ENCODE data around the gene SPTBN1. TPM values are rescaled to one million over a fixed set of nuclear protein-coding genes. Genes with fewer than 3 reads are reported as not detected.

SPTBN1 gene
- total RNA-seq, 4 donors from 2014 or later: 65.0 to 217 (median 85.3) TPM

DNA sequence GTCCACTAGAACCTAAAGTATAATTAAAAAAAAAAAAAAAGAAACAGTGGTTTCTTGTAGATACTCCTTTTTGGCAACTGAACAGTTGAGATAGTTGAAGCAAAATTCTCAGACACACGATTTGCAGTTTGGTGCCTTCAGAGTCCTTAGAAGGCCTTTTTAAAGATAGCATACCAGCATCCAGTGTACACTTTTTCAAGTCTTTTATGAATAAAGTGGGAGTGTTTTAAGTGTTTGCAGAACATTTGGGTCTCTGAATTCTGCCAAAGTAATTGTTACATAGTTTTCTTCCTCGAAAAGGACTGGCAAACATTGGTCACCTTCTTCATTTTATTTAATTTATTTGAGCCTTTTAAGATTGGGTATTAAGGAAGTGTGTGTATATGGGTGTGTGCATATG, 62.3 kb downstream of the SPTBN1 start:
- Histone ChIP-seq H3K4me1 (peaks cover 0 to 31% (median 3%) of the 10 kb centered on the region in 3 donors), H3K36me3 (no peaks in the 10 kb centered on the region), H3K27me3 (no peaks in the 10 kb centered on the region), H3K27ac (no peak overlapping the region), H3K9me3 (no peaks in the 10 kb centered on the region), H3K4me3 (no peak overlapping the region)
- no peak for TF ChIP-seq POLR2A (IDR thresholded peaks at IDR 0.05)
- TF ChIP-seq, protein P1, sequence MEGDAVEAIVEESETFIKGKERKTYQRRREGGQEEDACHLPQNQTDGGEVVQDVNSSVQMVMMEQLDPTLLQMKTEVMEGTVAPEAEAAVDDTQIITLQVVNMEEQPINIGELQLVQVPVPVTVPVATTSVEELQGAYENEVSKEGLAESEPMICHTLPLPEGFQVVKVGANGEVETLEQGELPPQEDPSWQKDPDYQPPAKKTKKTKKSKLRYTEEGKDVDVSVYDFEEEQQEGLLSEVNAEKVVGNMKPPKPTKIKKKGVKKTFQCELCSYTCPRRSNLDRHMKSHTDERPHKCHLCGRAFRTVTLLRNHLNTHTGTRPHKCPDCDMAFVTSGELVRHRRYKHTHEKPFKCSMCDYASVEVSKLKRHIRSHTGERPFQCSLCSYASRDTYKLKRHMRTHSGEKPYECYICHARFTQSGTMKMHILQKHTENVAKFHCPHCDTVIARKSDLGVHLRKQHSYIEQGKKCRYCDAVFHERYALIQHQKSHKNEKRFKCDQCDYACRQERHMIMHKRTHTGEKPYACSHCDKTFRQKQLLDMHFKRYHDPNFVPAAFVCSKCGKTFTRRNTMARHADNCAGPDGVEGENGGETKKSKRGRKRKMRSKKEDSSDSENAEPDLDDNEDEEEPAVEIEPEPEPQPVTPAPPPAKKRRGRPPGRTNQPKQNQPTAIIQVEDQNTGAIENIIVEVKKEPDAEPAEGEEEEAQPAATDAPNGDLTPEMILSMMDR (IDR thresholded peaks at IDR 0.05): no peak
- 49 to 57% methylated on average over 2 of the region's 2 CpGs for WGBS, 2 donors
- intact Hi-C loops (cut with DNase I): no loop called here
- DNase-seq: no peak

DNA sequence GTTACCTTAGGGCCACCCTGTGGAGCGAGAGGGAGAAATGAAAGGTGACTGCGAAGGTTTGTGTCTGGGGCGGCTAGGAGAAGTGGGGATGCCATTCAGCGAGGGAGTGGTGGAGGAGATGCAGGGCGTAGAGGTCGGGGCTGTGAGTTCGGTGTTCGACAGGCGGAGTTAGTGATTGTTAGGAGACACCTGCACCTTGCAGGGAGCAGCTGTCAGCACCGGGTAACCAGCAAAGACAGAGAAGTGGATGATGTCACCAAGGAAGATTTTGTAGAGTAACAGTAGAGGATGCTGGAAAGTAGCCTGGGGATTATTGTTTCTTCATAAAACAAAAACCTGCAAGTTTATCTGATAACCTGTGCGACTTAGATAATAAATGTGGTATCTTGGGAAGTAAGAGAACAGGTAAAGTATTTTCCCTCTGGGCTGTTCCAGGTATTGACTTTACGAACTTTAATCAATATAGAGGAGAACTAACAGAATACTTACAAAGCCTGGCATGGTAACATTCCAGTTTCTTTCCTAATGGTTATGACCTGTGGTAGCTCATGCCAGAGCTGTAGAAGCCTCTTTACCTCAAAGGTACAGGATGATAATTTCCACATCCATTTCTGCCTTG, 63.8 kb downstream of the SPTBN1 start:
- Histone ChIP-seq H3K36me3 (no peaks in the 10 kb centered on the region), H3K27ac (no peak overlapping the region)
- 79 to 85% methylated on average over 12 of the region's 12 CpGs for WGBS, 2 donors

DNA sequence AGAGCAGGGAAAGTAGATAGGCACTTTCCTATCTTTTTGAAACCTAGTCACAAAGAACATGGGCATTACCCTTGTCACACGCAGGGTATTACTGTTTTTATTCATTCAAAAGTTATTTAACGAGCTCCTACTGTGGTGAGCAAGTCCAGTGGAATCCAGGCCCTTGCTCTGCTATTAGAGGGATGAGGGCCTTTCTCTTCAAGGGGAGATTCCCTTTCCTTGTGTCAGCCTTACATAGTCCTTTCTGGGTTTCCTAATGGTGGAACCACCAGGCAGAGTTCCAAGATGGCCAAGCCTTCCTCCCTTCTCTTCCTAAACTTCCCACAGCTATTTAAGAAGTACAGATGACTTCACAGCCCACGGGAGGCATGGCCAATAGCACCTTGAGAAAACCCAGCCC, 64.6 kb downstream of the SPTBN1 start:
- intact Hi-C loops (cut with DNase I): loop anchor here (10.0 kb wide), 3 partner anchors 124 to 314 kb away; no protein-coding TSS in a partner anchor
- Histone ChIP-seq H3K4me3 (no peak overlapping the region), H3K36me3 (no peaks in the 10 kb centered on the region), H3K27ac (no peak overlapping the region), H3K27me3 (no peaks in the 10 kb centered on the region), H3K4me1 (peaks cover 6 to 35% (median 14%) of the 10 kb centered on the region in 3 donors), H3K9me3 (no peaks in the 10 kb centered on the region)
- no peak for DNase-seq
- WGBS, 2 donors: 50 to 57% methylated on average over 3 of the region's 3 CpGs
- TF ChIP-seq, protein P1 (IDR thresholded peaks at IDR 0.05): no peak
- no peak for TF ChIP-seq POLR2A (IDR thresholded peaks at IDR 0.05)

More for the DNA sequence above, 63.8 kb downstream of the SPTBN1 start:
- intact Hi-C loops (cut with DNase I): loop anchor here (10.0 kb wide), 3 partner anchors 125 to 315 kb away; no protein-coding TSS in a partner anchor
- no peak for TF ChIP-seq POLR2A (IDR thresholded peaks at IDR 0.05)
- TF ChIP-seq, protein P1 (IDR thresholded peaks at IDR 0.05): no peak
- peaks cover 6 to 37% (median 11%) of the 10 kb centered on the region in 3 donors for H3K4me1 ChIP-seq
- H3K4me3 ChIP-seq: no peak overlapping the region
- DNase-seq: no peak
- H3K27me3 ChIP-seq: no peaks in the 10 kb centered on the region
- no peaks in the 10 kb centered on the region for H3K9me3 ChIP-seq

DNA sequence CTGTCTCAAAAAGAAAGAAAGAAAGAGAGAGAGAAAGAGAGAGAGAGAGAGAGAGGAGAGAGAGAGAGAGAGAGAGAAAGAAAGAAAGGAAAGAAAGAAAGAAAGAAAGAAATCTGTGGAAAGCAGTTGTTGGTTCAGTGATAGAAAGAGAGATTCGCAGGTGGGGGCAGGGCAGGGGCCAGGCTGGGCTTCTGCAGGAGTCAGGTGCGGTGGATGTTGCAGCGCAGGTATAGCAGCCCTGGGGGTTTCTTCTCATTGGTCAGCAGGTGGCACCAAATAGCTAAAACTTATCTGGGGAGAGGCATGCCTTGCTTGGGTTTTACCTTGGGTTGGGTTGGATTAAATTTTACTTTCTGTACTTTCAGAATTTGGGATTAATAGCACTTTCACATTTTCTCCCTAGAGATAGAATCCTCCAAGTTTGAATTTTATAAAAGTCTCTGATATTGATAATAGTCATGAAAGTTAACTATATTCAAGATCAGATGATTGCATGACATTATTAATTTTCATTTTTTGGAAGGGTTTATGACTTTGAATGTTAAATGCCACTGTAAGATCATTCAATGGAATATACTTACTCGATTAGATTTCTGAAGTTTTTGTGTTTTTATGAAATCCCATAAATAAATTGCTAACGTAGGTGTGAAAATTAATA, 66.6 kb downstream of the SPTBN1 start:
- no peak overlapping the region for H3K27ac ChIP-seq
- no peak for DNase-seq
- WGBS, 2 donors: 27 to 31% methylated on average over 5 of the region's 5 CpGs
- intact Hi-C loops (cut with DNase I): loop anchor here (10.0 kb wide), 3 partner anchors 122 to 312 kb away; no protein-coding TSS in a partner anchor
- H3K36me3 ChIP-seq: peaks cover 0 to 9% (median 0%) of the 10 kb centered on the region in 3 donors
- H3K4me1 ChIP-seq: peaks cover 6 to 35% (median 14%) of the 10 kb centered on the region in 3 donors
- no peaks in the 10 kb centered on the region for H3K9me3 ChIP-seq
- H3K4me3 ChIP-seq: no peak overlapping the region
- H3K27me3 ChIP-seq: no peaks in the 10 kb centered on the region
- TF ChIP-seq POLR2A (IDR thresholded peaks at IDR 0.05): no peak
- TF ChIP-seq, protein P1 (IDR thresholded peaks at IDR 0.05): peak; percentile 59 to 85 (median 68)
